Memory B cell (primary cell): ENCODE data around the gene TWIST2.

Experiments
- ATAC-seq: fragments of 150-1000 bp; cut with Tn5 transposase; 2 replicates; pipeline ENCODE4 v1.10.0; 2021; ENCODE audit warnings: low read depth, mild to moderate bottlenecking, moderate library complexity
- DNase-seq, 2 donors: peaks; one replicate each; pipeline ENCODE4 v3.0.0; 2022; ENCODE audit warnings: low spot score in 2 of 2
- H3K27ac Mint-ChIP-seq: one replicate; pipeline ENCODE4 v1.8.0; 2022; ENCODE audit warnings: mild to moderate bottlenecking, moderate library complexity, mixed read lengths
- H3K27me3 Mint-ChIP-seq: one replicate; pipeline ENCODE4 v1.8.0; 2022; ENCODE audit warnings: mixed read lengths
- H3K36me3 Mint-ChIP-seq: one replicate; pipeline ENCODE4 v1.8.0; 2022; ENCODE audit warnings: mild to moderate bottlenecking, mixed read lengths
- H3K4me1 Mint-ChIP-seq: one replicate; pipeline ENCODE4 v1.8.0; 2022; ENCODE audit warnings: mixed read lengths
- H3K4me3 Mint-ChIP-seq: one replicate; pipeline ENCODE4 v1.8.0; 2022; ENCODE audit warnings: mild to moderate bottlenecking, moderate library complexity, mixed read lengths
- H3K9me3 Mint-ChIP-seq: one replicate; pipeline ENCODE4 v1.8.0; 2022; ENCODE audit warnings: mixed read lengths

TWIST2 gene

GRCh38 chr2:238878051-238878735 lies 30.3 kb downstream of the TWIST2 start:
- ATAC-seq: no peak
- no peaks in the 10 kb centered on the region for H3K27me3 Mint-ChIP-seq

GRCh38 chr2:238879043-238879442 lies 31.2 kb downstream of the TWIST2 start:
- H3K36me3 Mint-ChIP-seq: no peaks in the 10 kb centered on the region
- H3K9me3 Mint-ChIP-seq: peaks cover 3% of the 10 kb centered on the region
- ATAC-seq (no peak), DNase-seq (no peak)
- no peak overlapping the region for H3K27ac Mint-ChIP-seq
- no peaks in the 10 kb centered on the region for H3K27me3 Mint-ChIP-seq
- H3K4me3 Mint-ChIP-seq: no peak overlapping the region
- H3K4me1 Mint-ChIP-seq: no peaks in the 10 kb centered on the region

More at GRCh38 chr2:238878051-238878735, 30.3 kb downstream of the TWIST2 start:
- Mint-ChIP-seq H3K4me1 (no peaks in the 10 kb centered on the region), H3K9me3 (peaks cover 3% of the 10 kb centered on the region), H3K4me3 (no peak overlapping the region), H3K36me3 (no peaks in the 10 kb centered on the region), H3K27ac (no peak overlapping the region)
- no peak for DNase-seq

- H3K27ac Mint-ChIP-seq: no peak overlapping the region
- H3K9me3 Mint-ChIP-seq: peaks cover 3% of the 10 kb centered on the region
- H3K27me3 Mint-ChIP-seq: no peaks in the 10 kb centered on the region
- ATAC-seq (no peak), DNase-seq (no peak)
- no peaks in the 10 kb centered on the region for H3K36me3 Mint-ChIP-seq
- no peak overlapping the region for H3K4me3 Mint-ChIP-seq
- H3K4me1 Mint-ChIP-seq: no peaks in the 10 kb centered on the region
Measured at GRCh38 chr2:238879621-238880377, 31.9 kb downstream of the TWIST2 start.

- H3K4me1 Mint-ChIP-seq: no peaks in the 10 kb centered on the region
- H3K9me3 Mint-ChIP-seq: peaks cover 3% of the 10 kb centered on the region
- ATAC-seq: no peak
- DNase-seq: no peak
- H3K27ac Mint-ChIP-seq: no peak overlapping the region
- H3K36me3 Mint-ChIP-seq: no peaks in the 10 kb centered on the region
- H3K4me3 Mint-ChIP-seq: no peak overlapping the region
- H3K27me3 Mint-ChIP-seq: peaks cover 4% of the 10 kb centered on the region
Measured at GRCh38 chr2:238881353-238882081, 33.6 kb downstream of the TWIST2 start.

GRCh38 chr2:238882082-238882755 lies 34.3 kb downstream of the TWIST2 start:
- no peak for DNase-seq
- Mint-ChIP-seq H3K9me3 (peaks cover 3% of the 10 kb centered on the region), H3K4me1 (no peaks in the 10 kb centered on the region), H3K27me3 (peaks cover 4% of the 10 kb centered on the region), H3K36me3 (no peaks in the 10 kb centered on the region), H3K27ac (no peak overlapping the region), H3K4me3 (no peak overlapping the region)
- ATAC-seq: no peak

- no peak for ATAC-seq
- peaks cover 2% of the 10 kb centered on the region for H3K9me3 Mint-ChIP-seq
- no peaks in the 10 kb centered on the region for H3K36me3 Mint-ChIP-seq
- peaks cover 4% of the 10 kb centered on the region for H3K27me3 Mint-ChIP-seq
- H3K4me1 Mint-ChIP-seq: no peaks in the 10 kb centered on the region
- H3K4me3 Mint-ChIP-seq: no peak overlapping the region
- no peak overlapping the region for H3K27ac Mint-ChIP-seq
- no peak for DNase-seq
Measured at GRCh38 chr2:238883421-238883901, 35.6 kb downstream of the TWIST2 start.

GRCh38 chr2:238884122-238884811 lies 36.4 kb downstream of the TWIST2 start:
- Mint-ChIP-seq H3K4me3 (no peak overlapping the region), H3K27ac (no peak overlapping the region), H3K9me3 (peaks cover 2% of the 10 kb centered on the region), H3K4me1 (no peaks in the 10 kb centered on the region), H3K36me3 (no peaks in the 10 kb centered on the region), H3K27me3 (peaks cover 4% of the 10 kb centered on the region)
- no peak for DNase-seq
- ATAC-seq: no peak

GRCh38 chr2:238884812-238885408 lies 37.0 kb downstream of the TWIST2 start:
- Mint-ChIP-seq H3K9me3 (peaks cover 2% of the 10 kb centered on the region), H3K4me1 (no peaks in the 10 kb centered on the region), H3K27me3 (peaks cover 4% of the 10 kb centered on the region), H3K4me3 (no peak overlapping the region), H3K36me3 (no peaks in the 10 kb centered on the region), H3K27ac (no peak overlapping the region)
- ATAC-seq (no peak), DNase-seq (no peak)

GRCh38 chr2:238886453-238887094 lies 38.7 kb downstream of the TWIST2 start:
- H3K27me3 Mint-ChIP-seq: peaks cover 4% of the 10 kb centered on the region

GRCh38 chr2:238887616-238888015 lies 39.7 kb downstream of the TWIST2 start:
- Mint-ChIP-seq H3K36me3 (no peaks in the 10 kb centered on the region), H3K27me3 (peaks cover 4% of the 10 kb centered on the region), H3K27ac (no peak overlapping the region), H3K9me3 (no peaks in the 10 kb centered on the region), H3K4me3 (no peak overlapping the region), H3K4me1 (no peaks in the 10 kb centered on the region)
- no peak for DNase-seq
- no peak for ATAC-seq

More at GRCh38 chr2:238886453-238887094, 38.7 kb downstream of the TWIST2 start:
- ATAC-seq (no peak), DNase-seq (no peak)
- Mint-ChIP-seq H3K9me3 (peaks cover 2% of the 10 kb centered on the region), H3K4me3 (no peak overlapping the region), H3K27ac (no peak overlapping the region), H3K4me1 (no peaks in the 10 kb centered on the region), H3K36me3 (no peaks in the 10 kb centered on the region)

- Mint-ChIP-seq H3K27me3 (peaks cover 4% of the 10 kb centered on the region), H3K4me1 (no peaks in the 10 kb centered on the region), H3K27ac (no peak overlapping the region), H3K4me3 (no peak overlapping the region), H3K36me3 (no peaks in the 10 kb centered on the region), H3K9me3 (no peaks in the 10 kb centered on the region)
- DNase-seq (no peak), ATAC-seq (no peak)
Measured at GRCh38 chr2:238888781-238889180, 40.9 kb downstream of the TWIST2 start.

- ATAC-seq (no peak), DNase-seq (no peak)
- Mint-ChIP-seq H3K27me3 (peaks cover 5% of the 10 kb centered on the region), H3K9me3 (no peaks in the 10 kb centered on the region), H3K36me3 (no peaks in the 10 kb centered on the region), H3K27ac (no peak overlapping the region), H3K4me3 (no peak overlapping the region), H3K4me1 (peaks cover 2% of the 10 kb centered on the region)
Measured at GRCh38 chr2:238890131-238890530, 42.2 kb downstream of the TWIST2 start.
